ENCODE measurements around the gene MEGF6.

MEGF6 gene

GRCh38 chr1:3552176-3552575, 59.1 kb downstream of the MEGF6 start:
- DNase-seq = no peak

- DNase-seq = no peak
Observed at GRCh38 chr1:3551711-3552110, 59.6 kb downstream of the MEGF6 start.

DNA sequence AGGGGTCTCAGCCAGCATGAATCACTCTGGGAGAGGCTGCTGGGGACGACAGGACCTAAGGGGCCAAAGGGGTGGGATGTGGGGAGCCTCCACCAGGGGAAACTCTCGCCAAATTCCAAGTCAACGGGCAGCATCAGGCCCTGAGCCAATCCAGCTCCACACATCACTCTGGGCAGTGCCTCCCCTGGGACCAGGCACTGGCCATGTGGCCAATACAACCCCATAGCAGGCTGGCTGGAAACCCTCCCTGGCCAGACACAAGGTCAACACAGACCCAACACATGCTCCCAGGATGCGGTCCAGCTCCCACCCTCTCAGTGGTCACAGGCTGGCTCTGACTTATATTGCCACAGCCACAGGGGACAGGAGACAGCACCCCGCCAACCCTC, 60.0 kb downstream of the MEGF6 start:
- DNase-seq = no peak

DNA sequence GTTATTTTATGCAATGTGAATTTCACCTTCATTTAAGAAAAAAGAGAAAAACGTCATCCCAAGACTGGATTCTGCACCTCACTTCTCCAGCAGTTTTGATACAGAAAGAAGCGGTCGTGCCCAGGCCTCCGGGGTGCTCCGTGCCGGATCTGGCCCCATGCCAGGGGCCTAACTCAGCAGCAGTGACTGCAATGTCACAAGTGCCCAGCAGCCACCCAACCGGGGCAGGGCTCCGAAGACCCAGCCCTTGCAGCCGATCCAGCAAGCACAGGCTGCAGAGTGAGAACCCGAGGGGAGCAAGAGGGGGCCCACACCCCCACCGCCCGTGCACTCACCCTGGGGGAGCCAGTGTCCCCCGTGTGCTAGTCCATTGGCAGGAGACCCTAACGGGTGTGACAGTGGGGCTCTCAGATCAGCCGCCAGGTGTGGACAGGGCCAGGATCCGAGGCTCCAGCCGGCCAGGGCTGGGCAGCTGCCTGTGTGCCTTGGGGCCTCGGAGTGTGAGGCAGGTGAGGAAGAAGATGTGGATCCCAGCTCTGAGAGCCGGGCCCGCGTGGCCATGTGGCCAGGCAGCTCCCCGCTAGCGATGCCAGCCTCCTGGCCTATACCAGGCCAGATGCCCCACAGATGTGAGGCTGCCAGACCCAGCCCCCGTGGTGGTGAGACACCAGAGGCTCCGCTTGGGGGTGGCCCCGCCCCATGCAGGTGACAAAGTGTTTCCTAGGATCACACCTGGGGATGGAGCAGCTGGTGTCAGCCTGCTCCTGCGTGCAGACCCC, 60.6 kb downstream of the MEGF6 start:
- no peak for DNase-seq

- DNase-seq = no peak
Observed at GRCh38 chr1:3548895-3549294, 62.4 kb downstream of the MEGF6 start.

- no peak for DNase-seq
Observed at GRCh38 chr1:3548156-3548893, 63.0 kb downstream of the MEGF6 start.

GRCh38 chr1:3547055-3548005, 64.0 kb downstream of the MEGF6 start:
- no peak for DNase-seq

GRCh38 chr1:3546048-3546384, 65.3 kb downstream of the MEGF6 start:
- no peak for DNase-seq

GRCh38 chr1:3545363-3546047, 65.8 kb downstream of the MEGF6 start:
- DNase-seq = no peak

DNA sequence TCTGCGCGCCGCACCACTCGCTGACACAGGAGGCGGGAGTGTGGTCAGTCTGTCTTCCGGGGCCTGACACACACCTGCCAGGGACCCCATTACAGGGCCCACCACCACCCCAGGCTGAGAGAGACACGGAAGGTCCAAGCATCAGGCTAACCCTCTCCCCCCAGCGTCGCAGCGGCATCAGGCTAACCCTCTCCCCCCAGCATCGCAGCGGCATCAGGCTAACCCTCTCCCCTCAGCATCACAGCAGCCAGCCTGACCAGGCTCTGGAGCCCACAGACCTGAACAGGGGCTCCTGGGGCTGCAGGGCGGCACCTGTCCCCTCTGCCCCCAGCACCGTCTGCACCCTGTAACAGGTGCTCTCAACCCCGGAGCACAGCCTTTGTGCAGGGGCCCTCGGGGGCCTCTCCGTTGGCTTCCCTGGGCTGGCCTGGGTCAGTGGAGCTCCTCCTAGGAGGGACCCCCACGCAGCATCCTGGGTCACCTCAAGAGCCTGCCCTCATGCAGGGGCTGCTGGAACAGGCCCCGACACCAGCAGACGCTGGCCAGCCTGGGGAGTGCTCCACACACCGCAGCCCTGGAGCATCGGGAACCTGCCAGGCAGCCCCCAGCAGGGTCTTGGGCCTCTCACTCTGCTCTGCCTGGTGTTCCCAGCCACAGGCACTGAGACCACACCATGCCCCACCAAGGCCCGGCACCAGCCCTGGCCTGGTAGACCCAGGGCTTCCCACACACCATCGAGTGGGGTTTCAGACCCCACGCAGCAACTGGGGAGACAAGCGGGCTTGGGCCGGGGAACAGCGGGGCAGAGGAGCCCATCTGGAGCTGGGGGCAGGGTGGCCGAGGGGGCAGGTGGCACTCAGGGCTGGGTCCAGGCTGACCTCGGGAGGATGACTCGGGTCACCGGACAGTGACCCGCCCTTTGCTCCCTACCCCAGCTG, 67.0 kb downstream of the MEGF6 start:
- no peak for DNase-seq

DNA sequence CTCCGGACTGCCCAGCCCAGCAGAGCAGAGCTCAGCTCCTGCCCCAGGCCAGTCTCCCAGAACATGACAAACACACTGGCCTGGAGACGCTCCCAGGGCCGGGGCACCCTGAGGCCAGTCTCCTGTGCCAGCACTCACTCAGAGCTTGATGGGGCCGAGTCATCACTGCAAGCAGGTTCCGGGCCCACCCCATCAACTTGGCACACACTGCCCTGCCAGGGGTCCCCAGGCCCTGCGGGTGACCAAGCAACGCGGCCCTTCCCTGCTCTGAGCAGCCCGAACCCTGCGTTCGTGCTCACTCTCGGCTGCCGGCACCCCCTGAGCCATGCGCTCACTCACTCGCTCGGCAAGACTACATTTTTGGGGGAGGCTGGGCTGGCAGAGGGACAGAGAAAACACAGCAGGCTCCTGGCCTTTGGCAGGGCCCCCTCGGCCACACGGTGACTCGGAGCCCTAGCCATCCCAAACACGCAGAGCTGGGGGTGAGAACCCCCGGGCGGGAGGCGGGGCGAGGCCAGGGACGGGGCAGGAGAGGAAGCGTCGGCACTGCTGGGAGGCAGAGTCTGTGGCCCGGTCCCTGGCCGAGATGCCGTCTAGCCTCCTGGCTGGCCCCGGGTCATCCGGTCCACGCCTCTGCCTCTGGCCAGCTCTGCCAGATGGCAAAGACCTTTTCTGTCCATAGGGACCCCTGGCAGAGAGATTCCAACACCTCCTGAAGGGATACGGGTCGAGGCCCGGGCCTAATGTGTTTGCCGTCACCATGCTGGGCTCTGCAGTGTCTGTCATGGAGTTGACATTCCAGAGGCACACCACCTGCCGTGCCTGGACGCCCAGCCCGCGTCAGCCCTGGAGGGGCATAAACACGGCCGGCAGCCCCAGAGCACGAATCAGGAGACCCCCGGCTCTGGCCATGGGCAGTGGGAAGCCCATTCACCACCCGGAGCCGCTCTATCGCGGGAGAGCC, 68.0 kb downstream of the MEGF6 start:
- no peak for DNase-seq

DNA sequence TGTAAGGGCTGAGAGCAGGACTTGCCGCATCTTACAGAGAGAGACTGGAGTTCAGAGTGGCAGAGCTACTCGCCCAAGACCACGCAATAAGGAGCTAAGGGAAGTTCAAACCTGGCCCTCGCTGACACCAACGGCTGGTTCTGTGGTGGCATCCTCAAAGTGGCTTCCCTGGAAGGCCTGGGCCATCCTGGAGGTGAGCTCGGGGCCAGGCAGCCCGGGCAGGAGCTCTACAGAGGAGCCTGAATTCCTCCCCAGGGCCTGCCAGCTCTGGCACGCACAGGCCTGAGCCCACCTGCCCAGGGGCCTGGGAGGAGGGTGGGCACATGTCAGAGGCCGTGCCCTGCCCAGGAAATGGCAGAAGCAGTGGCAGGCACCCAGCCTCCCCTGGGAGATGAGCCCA, 68.6 kb downstream of the MEGF6 start:
- no peak for DNase-seq

GRCh38 chr1:3541936-3542335, 69.4 kb downstream of the MEGF6 start:
- DNase-seq = no peak

- DNase-seq = no peak
Observed at GRCh38 chr1:3541465-3541864, 69.8 kb downstream of the MEGF6 start.

- DNase-seq = no peak
Observed at GRCh38 chr1:3540876-3541275, 70.4 kb downstream of the MEGF6 start.

- DNase-seq = no peak
Observed at GRCh38 chr1:3539707-3540425, 71.4 kb downstream of the MEGF6 start.

DNA sequence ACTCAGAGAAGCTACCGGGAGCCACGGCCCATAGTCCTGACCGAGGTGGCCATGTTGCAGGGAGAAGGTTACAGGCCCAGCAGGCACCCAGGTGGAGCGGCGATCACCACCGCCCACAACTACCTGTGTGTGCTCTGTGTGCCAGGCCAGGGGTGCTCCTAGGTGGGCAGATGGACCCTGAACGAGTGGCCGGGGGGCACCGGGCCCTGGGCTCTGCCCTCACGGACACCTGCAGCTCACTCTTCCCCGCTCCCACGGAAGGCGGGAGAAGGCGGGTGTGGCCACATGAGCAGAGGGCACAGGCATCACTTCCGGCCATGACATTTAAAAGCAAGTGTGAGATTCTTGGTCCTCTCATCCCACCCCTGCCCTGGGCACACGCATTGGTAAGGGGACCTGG, 73.9 kb downstream of the MEGF6 start:
- DNase-seq = no peak

DNA sequence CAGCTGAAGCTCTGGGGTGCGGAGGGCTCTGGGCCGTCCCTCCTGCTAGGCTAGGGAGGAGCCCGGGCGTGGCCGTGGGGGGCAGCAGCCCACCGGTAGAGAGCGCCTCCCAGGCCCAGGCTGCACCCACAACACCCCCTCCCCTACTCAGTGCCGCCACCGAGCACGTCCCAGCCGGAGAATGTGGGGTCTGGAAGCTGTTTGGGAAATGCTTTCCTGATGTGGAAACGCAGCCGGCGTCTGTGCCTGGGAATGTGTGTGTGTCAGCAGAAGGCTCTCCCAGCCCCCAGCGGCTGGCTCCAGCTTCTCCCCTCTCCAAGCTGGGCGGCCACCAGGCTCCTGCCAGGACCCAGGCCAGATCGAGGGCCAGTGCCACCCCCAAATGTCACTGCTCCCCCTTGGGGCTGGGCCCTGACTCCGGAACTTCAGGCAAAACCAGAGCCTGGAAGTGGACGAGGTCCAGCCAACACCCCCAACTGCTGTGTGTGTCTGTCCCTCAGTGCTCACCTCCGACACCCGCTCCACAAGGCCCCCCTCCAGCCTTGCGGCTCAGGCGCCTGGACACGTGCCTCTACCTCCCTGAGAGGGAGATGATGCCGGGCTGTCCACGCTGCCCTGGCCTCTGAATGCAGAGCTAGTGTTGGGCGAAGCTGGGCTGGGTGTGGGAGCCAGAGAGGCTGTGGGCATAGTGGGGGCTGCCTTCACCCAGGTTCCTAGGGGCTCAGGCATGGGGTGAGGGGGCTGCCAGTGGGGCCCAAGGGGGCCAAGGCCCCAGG, 74.7 kb downstream of the MEGF6 start:
- no peak for DNase-seq

DNA sequence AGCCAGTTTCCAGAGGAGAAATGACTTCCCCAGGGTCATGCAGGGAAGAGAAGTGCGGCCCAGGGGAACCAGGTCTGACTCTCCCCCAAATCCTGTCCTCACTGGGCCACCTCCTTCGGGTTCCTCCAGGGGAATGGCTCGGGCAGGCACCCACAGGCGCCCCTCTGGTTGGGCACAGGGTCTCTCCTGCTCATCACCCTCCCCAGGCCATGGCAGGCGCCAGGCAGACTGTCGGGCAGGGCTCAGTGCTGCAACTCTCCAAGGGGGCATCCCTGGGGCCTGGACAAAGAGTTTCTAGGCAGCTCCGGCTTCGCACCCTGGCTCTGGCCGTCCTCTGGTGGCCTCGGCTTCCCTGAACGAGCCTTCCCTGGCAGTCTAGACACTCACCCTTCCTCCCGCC, 75.6 kb downstream of the MEGF6 start:
- DNase-seq = no peak

Measured in activated CD4-positive, alpha-beta T cell treated with anti-CD3 and anti-CD28 coated beads, Interleukin-2, amount 50 U/mL, for 16 hours (primary cell).